IPS-15b (cell line): ENCODE results near the gene ST6GALNAC3.
"Not testable (repeated sequence)": the region's sequence is repeated elsewhere in the genome, so short reads cannot be mapped to it uniquely, and the experiment has no call there.

ENCODE experiments used
- H3K27me3 ChIP-seq: one replicate; pipeline ENCODE4 v1.6.1; 2013; ENCODE audit warnings: low read length; ENCODE audit not compliant: control insufficient read depth, insufficient read depth
- H3K36me3 ChIP-seq: one replicate; pipeline ENCODE4 v1.6.1; 2013; ENCODE audit warnings: low read length; ENCODE audit not compliant: control insufficient read depth, insufficient read depth
- H3K4me1 ChIP-seq: one replicate; pipeline ENCODE4 v1.6.1; 2013; ENCODE audit warnings: mild to moderate bottlenecking, low read length; ENCODE audit not compliant: control insufficient read depth, insufficient read depth
- H3K4me3 ChIP-seq: one replicate; pipeline ENCODE4 v1.5.1; 2013; ENCODE audit warnings: low read depth, low read length
- H3K9ac ChIP-seq: one replicate; pipeline ENCODE4 v1.6.1; 2013; ENCODE audit warnings: low read depth, mild to moderate bottlenecking, low read length
- H3K9me3 ChIP-seq: one replicate; pipeline ENCODE4 v1.6.1; 2013; ENCODE audit warnings: mild to moderate bottlenecking, low read length; ENCODE audit not compliant: control insufficient read depth, insufficient read depth

The ST6GALNAC3 gene

DNA sequence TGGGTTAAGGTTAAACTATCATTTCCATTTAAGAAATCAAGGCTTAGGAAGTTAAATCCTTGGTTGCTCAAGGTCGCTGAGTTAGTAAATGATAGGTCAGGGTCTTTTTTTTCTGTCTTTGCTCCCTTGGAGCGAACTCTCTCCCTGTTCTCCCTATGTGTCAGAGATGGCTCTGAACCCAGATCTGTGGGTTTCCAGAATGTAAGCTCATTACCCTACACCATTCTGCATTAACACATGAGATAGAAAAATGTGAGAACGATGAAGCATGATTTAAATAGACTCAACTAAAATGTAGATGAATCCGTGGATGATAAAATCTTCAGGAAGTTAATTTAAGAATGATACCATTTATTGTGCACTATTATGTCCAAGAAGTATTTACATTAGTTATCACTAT is 25.0 kb upstream of the ST6GALNAC3 start:
- Histone ChIP-seq H3K9me3 (no peaks in the 10 kb centered on the region), H3K4me1 (peaks cover 4% of the 10 kb centered on the region), H3K4me3 (no peak overlapping the region), H3K9ac (no peak overlapping the region), H3K36me3 (no peaks in the 10 kb centered on the region), H3K27me3 (no peaks in the 10 kb centered on the region)

GRCh38 chr1:76050073-76050472 is 24.5 kb upstream of the ST6GALNAC3 start:
- not testable (repeated sequence) for H3K9me3 ChIP-seq, H3K27me3 ChIP-seq, H3K36me3 ChIP-seq, H3K9ac ChIP-seq, H3K4me3 ChIP-seq, H3K4me1 ChIP-seq

DNA sequence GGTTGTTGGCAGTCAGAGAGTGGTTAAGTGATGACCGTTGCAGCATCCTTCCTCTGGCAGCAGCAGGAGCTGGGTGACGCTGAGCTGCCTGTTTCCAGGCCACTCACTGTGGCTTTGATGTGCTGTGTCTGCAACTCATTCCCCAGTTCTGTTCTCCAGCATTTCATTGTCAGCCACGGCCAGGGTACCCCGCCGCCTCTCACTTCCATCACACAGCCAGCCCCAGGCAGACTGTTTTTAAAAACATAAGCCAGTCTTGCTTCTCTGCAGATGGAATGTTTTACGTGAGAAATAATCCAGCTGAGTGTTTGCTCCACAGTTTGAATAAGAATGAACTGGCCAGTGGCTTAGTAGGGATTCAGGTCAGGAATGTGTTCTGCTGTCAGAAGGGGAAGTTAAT is 21.5 kb upstream of the ST6GALNAC3 start:
- Histone ChIP-seq H3K27me3 (no peaks in the 10 kb centered on the region), H3K36me3 (no peaks in the 10 kb centered on the region), H3K9me3 (no peaks in the 10 kb centered on the region), H3K4me1 (peaks cover 4% of the 10 kb centered on the region), H3K9ac (no peak overlapping the region), H3K4me3 (no peak overlapping the region)

GRCh38 chr1:76054359-76054758 is 20.2 kb upstream of the ST6GALNAC3 start:
- Histone ChIP-seq H3K9me3 (no peaks in the 10 kb centered on the region), H3K9ac (no peak overlapping the region), H3K4me1 (peaks cover 4% of the 10 kb centered on the region), H3K36me3 (no peaks in the 10 kb centered on the region), H3K27me3 (no peaks in the 10 kb centered on the region), H3K4me3 (no peak overlapping the region)

DNA sequence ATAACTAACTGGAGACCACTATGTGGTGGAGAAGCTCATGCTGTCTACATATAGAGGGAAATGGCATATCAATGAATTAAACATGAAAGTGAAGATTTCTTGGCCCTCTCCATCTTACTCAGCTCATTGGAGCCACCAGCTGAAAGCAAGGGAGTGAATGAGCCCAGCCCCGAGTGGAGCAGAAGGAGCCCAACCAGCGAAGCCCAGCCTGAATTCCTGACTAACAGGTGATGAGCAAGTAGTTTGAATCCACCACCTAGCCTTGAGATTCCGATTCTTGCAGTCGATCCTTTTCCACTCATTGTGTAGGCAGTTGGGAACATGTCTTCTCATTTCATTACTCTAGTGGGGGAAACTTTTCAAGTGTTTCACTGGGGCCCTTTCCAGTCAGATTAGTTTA is 18.6 kb upstream of the ST6GALNAC3 start:
- Histone ChIP-seq H3K4me1 (peaks cover 4% of the 10 kb centered on the region), H3K27me3 (no peaks in the 10 kb centered on the region), H3K36me3 (no peaks in the 10 kb centered on the region), H3K4me3 (no peak overlapping the region), H3K9ac (no peak overlapping the region), H3K9me3 (no peaks in the 10 kb centered on the region)

GRCh38 chr1:76059451-76059850 is 15.1 kb upstream of the ST6GALNAC3 start:
- Histone ChIP-seq H3K9ac (no peak overlapping the region), H3K4me3 (no peak overlapping the region), H3K36me3 (no peaks in the 10 kb centered on the region), H3K9me3 (no peaks in the 10 kb centered on the region), H3K27me3 (no peaks in the 10 kb centered on the region), H3K4me1 (no peaks in the 10 kb centered on the region)

DNA sequence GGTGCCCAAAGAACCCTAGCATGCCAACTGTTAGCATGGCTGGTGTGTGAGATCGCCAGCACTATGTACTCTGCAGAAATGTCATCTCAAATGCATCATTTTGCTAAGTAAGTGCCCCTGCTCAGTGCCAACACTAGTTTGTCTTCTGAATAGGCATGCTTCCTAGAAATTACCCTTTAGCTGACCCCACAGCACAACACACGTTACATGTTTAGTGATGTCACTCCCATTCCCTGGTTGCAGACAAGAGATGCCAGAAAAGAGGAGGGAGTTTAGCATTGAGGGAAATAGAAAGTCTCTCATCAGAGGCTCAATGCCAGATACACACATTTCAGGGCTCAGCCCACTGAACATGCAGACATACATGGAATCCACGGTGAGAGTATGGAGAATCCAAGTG is 9.3 kb upstream of the ST6GALNAC3 start:
- no peaks in the 10 kb centered on the region for H3K4me1 ChIP-seq
- H3K9ac ChIP-seq = no peak overlapping the region
- H3K36me3 ChIP-seq = no peaks in the 10 kb centered on the region
- H3K4me3 ChIP-seq = no peak overlapping the region
- H3K27me3 ChIP-seq = no peaks in the 10 kb centered on the region
- H3K9me3 ChIP-seq = no peaks in the 10 kb centered on the region

- Histone ChIP-seq H3K27me3 (no peaks in the 10 kb centered on the region), H3K9ac (no peak overlapping the region), H3K4me1 (no peaks in the 10 kb centered on the region), H3K9me3 (no peaks in the 10 kb centered on the region), H3K36me3 (no peaks in the 10 kb centered on the region), H3K4me3 (no peak overlapping the region)
These were observed 8.2 kb upstream of the ST6GALNAC3 start for GRCh38 chr1:76066394-76066793.

- H3K36me3 ChIP-seq = no peaks in the 10 kb centered on the region
- no peaks in the 10 kb centered on the region for H3K9me3 ChIP-seq
- H3K27me3 ChIP-seq = peaks cover 4% of the 10 kb centered on the region
- H3K4me3 ChIP-seq = no peak overlapping the region
- no peaks in the 10 kb centered on the region for H3K4me1 ChIP-seq
- H3K9ac ChIP-seq = no peak overlapping the region
These were observed 6.0 kb upstream of the ST6GALNAC3 start for GRCh38 chr1:76068542-76068941.

- Histone ChIP-seq H3K9ac (no peak overlapping the region), H3K4me3 (no peak overlapping the region), H3K9me3 (no peaks in the 10 kb centered on the region), H3K4me1 (no peaks in the 10 kb centered on the region), H3K36me3 (no peaks in the 10 kb centered on the region), H3K27me3 (peaks cover 9% of the 10 kb centered on the region)
These were observed 5.5 kb upstream of the ST6GALNAC3 start for GRCh38 chr1:76068953-76069561.

DNA sequence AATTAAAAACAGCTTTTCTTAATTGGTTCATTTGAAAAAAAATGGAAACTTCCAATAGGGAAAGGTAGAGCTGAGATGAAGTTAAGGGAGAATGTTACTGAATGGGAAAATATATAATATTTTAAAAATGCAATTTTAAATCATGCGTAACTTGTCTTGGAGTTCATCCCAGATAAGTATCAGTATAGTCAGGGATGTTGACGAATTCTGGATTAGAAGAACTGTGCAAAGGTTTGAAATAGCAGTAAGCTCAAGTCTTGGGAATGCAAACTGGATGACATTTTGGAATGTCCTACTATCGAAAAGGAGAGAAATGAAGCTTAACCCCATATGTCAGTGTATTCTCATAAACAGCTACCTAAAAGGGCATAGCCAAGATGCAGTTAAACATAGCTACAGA is 4.0 kb upstream of the ST6GALNAC3 start:
- no peaks in the 10 kb centered on the region for H3K9me3 ChIP-seq
- no peak overlapping the region for H3K4me3 ChIP-seq
- no peaks in the 10 kb centered on the region for H3K36me3 ChIP-seq
- H3K27me3 ChIP-seq = peaks cover 9% of the 10 kb centered on the region
- no peak overlapping the region for H3K9ac ChIP-seq
- peaks cover 2% of the 10 kb centered on the region for H3K4me1 ChIP-seq

DNA sequence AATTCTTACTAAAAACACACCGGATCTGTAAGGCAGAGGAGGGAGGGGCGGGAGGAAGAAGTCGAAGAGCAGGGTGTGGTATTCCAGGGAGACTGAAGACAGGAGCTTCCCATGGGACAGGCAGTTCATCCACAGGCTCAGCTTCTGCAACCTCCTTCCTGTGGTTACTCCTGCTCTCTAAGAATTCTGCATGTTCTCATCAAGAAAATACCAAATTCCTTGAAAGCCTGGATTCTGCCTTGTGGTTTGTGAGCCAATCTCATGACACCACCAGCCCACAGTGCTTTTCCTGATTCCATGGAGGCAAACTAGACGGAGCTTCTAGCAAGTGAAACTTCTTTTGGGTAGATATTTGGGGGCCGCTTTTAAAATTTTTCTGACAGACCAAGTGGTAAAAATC is 1.1 kb upstream of the ST6GALNAC3 start:
- H3K9me3 ChIP-seq = no peaks in the 10 kb centered on the region

GRCh38 chr1:76075188-76075489 is 593 bp downstream of the ST6GALNAC3 start:
- Histone ChIP-seq H3K27me3 (peaks cover 9% of the 10 kb centered on the region), H3K9ac (peak overlapping the region; percentile 3), H3K36me3 (no peaks in the 10 kb centered on the region), H3K4me3 (peak overlapping the region; percentile 74), H3K9me3 (no peaks in the 10 kb centered on the region), H3K4me1 (peaks cover 5% of the 10 kb centered on the region)

More for the DNA sequence above, 1.1 kb upstream of the ST6GALNAC3 start:
- H3K36me3 ChIP-seq = no peaks in the 10 kb centered on the region
- H3K27me3 ChIP-seq = peaks cover 9% of the 10 kb centered on the region
- H3K9ac ChIP-seq = no peak overlapping the region
- peaks cover 2% of the 10 kb centered on the region for H3K4me1 ChIP-seq
- no peak overlapping the region for H3K4me3 ChIP-seq
